Subcutaneous adipose tissue (tissue), 4 donors: ENCODE results near the gene PSTPIP1. TPM values are rescaled to one million over a fixed set of nuclear protein-coding genes. Genes with fewer than 3 reads are reported as not detected.

ENCODE experiments used
- CTCF ChIP-seq: fragments of 450-650 bp; IDR thresholded peaks from one replicate; pipeline ENCODE4 v1.5.1; 2016; ENCODE audit warnings: low read depth, mild to moderate bottlenecking, control low read depth, antibody characterized with exemption, moderate library complexity
- total RNA-seq, 4 donors: library from RNA; depleted of rRNA; stranded (reverse); fragments of >200 nt; gene quantifications; one replicate each; pipeline ENCODE4 v1.1.0, GENCODE V29; 2016

The PSTPIP1 gene
- total RNA-seq, 4 donors from 2014 or later, result 6.7 to 37.7 (median 26.7) TPM

DNA sequence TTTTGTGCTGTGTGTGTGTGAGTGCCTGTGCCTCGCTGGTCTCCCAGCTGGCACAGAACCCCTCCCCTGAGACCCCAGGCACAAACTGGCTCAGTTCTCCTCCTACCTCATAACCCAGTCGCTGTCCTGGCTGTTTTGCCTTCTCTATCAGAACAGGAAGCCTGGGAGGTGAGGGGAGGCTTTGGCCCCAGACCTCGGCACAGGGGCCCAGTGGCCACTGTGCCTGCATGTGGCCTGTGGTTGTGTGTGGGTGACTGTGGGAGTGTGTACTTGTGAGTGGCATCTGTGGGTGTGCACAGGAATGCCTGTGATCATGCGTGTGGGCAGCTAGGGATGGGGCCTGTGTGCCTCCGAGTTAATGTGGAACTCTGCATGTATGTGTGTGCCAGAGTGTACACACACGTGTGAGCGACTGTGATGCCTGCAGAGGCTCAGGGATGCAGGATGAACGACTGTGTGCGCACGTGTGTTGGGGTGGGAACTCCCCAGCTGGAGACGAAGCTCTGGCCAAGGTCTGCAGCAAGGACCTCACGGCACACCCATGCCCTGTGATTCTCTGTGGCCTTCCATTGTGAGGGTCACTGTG is 32.3 kb downstream of the PSTPIP1 start:
- TF ChIP-seq CTCF, result no peak

GRCh38 chr15:77027697-77028450 is 32.9 kb downstream of the PSTPIP1 start:
- no peak for TF ChIP-seq CTCF

- TF ChIP-seq CTCF, result no peak
Observed at GRCh38 chr15:77028451-77029165, 33.7 kb downstream of the PSTPIP1 start.

DNA sequence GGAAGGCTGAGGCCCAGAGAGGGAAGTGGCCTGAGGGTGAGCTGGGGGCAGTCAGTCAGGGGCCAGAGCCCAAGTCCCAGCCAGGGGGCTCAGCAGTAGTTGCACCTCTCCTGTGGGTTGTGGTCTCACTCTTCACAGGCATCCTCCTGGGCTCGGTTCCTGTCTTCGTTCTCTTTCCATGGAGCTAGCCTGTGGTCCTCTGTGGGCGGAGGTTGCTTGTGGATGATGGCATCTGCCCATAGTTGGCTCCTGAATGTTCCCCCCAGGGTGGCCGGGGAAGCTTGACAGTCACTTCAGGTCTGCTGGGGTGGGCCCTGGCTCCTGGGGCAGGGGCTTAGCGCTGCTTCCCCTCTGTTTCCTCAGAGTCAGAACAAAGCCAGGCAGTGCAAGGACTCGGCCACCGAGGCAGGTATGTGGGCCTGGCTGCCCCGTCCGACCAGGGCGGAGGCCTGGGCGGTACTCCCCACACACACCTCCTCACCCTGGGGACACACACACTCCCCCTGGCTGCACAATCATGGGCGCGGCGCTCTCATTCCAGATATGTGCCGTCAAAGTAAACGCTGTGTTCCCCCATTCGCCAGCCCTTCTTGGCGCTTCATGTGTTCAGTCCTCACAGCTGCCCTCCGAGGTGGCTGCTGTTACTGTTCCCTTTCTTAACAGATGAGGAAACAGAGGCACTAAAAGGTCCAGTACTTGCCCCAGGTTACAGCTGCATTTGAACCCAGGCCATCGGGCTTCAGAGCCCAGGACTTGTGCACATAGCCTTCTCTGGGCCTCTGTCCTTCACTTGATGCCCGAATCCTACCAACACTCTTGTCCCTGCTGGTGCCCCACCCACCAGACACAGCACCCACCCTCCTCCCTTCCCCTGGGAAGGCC is 34.5 kb downstream of the PSTPIP1 start:
- no peak for TF ChIP-seq CTCF

GRCh38 chr15:77030048-77030927 is 35.4 kb downstream of the PSTPIP1 start:
- TF ChIP-seq CTCF, result no peak

- TF ChIP-seq CTCF, result no peak
Observed at GRCh38 chr15:77030928-77031375, 36.0 kb downstream of the PSTPIP1 start.
